Transverse colon (tissue), 4 donors: ENCODE data around the gene KCNC2.

Experiments
- CTCF ChIP-seq, 5 experiments: fragments of 200-600 bp in 3 of 5; fragments of 450-650 bp in 2 of 5; sonication (generic) in 3 of 5; IDR thresholded peaks; 1 replicate in 2 of 5; 2 replicates in 3 of 5; pipeline ENCODE4 v1.5.1; 2016 to 2017; ENCODE audit warnings: antibody characterized with exemption in 5 of 5, inconsistent platforms in 3 of 5, mild to moderate bottlenecking in 2 of 5, moderate library complexity in 1 of 5
- EP300 ChIP-seq: sonication (generic); formaldehyde crosslinking; IDR thresholded peaks from one replicate; pipeline ENCODE4 v1.6.1; 2017; ENCODE audit warnings: antibody characterized with exemption, low read depth
- POLR2A ChIP-seq: fragments of 450-650 bp; IDR thresholded peaks from one replicate; pipeline ENCODE4 v1.6.1; 2016; ENCODE audit warnings: antibody characterized with exemption, mild to moderate bottlenecking, moderate library complexity
- POLR2AphosphoS5 ChIP-seq, 3 donors: sonication (generic); formaldehyde crosslinking; IDR thresholded peaks; one replicate each; pipeline ENCODE4 v1.6.1; 2016; ENCODE audit warnings: antibody characterized with exemption in 3 of 3

- TF ChIP-seq POLR2A, result no peak
- no peak for TF ChIP-seq CTCF (IDR thresholded peaks at IDR 0.05)
- TF ChIP-seq EP300, result no peak
- TF ChIP-seq POLR2AphosphoS5 (IDR thresholded peaks at IDR 0.05), result no peak
Observed at GRCh38 chr12:75115748-75116147, 93.9 kb downstream of the KCNC2 start.
